LNCaP clone FGC (cell line): ENCODE results near the gene ERGIC1.

Experiments
- DNase-seq: peaks from one replicate; pipeline ENCODE4 v3.0.0-alpha.2; 2011; ENCODE audit warnings: low read depth
- H3K4me3 ChIP-seq: 2 replicates; pipeline ENCODE4 v1.5.1; 2011; ENCODE audit warnings: mild to moderate bottlenecking, low read depth, low read length, control low read depth
- CTCF ChIP-seq: IDR thresholded peaks from 2 replicates; pipeline ENCODE4 v1.5.1; 2012; ENCODE audit warnings: mild to moderate bottlenecking; ENCODE audit not compliant: control insufficient read depth, insufficient read depth; ENCODE audit errors: extremely low read depth

The ERGIC1 gene

GRCh38 chr5:172796306-172796705 lies 37.7 kb upstream of the ERGIC1 start:
- TF ChIP-seq CTCF = no peak
- DNase-seq = no peak
- H3K4me3 ChIP-seq = no peak overlapping the region

- H3K4me3 ChIP-seq = no peak overlapping the region
- DNase-seq = no peak
- TF ChIP-seq CTCF = no peak
These were observed 36.3 kb upstream of the ERGIC1 start for GRCh38 chr5:172797771-172798191.

GRCh38 chr5:172798422-172799215 lies 35.4 kb upstream of the ERGIC1 start:
- no peak for TF ChIP-seq CTCF
- DNase-seq = no peak
- H3K4me3 ChIP-seq = no peak overlapping the region

- no peak for DNase-seq
- TF ChIP-seq CTCF = no peak
- no peak overlapping the region for H3K4me3 ChIP-seq
These were observed 34.6 kb upstream of the ERGIC1 start for GRCh38 chr5:172799416-172799815.

GRCh38 chr5:172800088-172800551 lies 33.9 kb upstream of the ERGIC1 start:
- TF ChIP-seq CTCF = no peak
- H3K4me3 ChIP-seq = no peak overlapping the region
- no peak for DNase-seq

- no peak for DNase-seq
- no peak for TF ChIP-seq CTCF
- H3K4me3 ChIP-seq = no peak overlapping the region
These were observed 32.8 kb upstream of the ERGIC1 start for GRCh38 chr5:172801179-172801671.
